A673 (cell line): ENCODE results near the gene METRN.

Experiments used
- EZH2 ChIP-seq: fragments of 200-600 bp; sonication (generic); IDR thresholded peaks from 2 replicates; pipeline ENCODE4 v1.6.1; 2017; ENCODE audit warnings: borderline replicate concordance, low read depth, mild to moderate bottlenecking, mixed read lengths, antibody characterized with exemption, low read length; ENCODE audit not compliant: poor library complexity, severe bottlenecking
- TF ChIP-seq, protein P1 (sequence below): fragments of 300-800, 200-600 bp; sonication (generic); conservative IDR thresholded peaks from 2 replicates; pipeline ENCODE4 v1.5.1; 2017; ENCODE audit warnings: low read depth, mild to moderate bottlenecking, antibody characterized with exemption, low read length, moderate library complexity, mixed read lengths

- TF ChIP-seq, protein P1, sequence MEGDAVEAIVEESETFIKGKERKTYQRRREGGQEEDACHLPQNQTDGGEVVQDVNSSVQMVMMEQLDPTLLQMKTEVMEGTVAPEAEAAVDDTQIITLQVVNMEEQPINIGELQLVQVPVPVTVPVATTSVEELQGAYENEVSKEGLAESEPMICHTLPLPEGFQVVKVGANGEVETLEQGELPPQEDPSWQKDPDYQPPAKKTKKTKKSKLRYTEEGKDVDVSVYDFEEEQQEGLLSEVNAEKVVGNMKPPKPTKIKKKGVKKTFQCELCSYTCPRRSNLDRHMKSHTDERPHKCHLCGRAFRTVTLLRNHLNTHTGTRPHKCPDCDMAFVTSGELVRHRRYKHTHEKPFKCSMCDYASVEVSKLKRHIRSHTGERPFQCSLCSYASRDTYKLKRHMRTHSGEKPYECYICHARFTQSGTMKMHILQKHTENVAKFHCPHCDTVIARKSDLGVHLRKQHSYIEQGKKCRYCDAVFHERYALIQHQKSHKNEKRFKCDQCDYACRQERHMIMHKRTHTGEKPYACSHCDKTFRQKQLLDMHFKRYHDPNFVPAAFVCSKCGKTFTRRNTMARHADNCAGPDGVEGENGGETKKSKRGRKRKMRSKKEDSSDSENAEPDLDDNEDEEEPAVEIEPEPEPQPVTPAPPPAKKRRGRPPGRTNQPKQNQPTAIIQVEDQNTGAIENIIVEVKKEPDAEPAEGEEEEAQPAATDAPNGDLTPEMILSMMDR: no peak
- TF ChIP-seq EZH2: no peak
Observed at GRCh38 chr16:756428-756827, 41.5 kb downstream of the METRN start.
